ENCODE data around the gene IRF9.

DNA sequence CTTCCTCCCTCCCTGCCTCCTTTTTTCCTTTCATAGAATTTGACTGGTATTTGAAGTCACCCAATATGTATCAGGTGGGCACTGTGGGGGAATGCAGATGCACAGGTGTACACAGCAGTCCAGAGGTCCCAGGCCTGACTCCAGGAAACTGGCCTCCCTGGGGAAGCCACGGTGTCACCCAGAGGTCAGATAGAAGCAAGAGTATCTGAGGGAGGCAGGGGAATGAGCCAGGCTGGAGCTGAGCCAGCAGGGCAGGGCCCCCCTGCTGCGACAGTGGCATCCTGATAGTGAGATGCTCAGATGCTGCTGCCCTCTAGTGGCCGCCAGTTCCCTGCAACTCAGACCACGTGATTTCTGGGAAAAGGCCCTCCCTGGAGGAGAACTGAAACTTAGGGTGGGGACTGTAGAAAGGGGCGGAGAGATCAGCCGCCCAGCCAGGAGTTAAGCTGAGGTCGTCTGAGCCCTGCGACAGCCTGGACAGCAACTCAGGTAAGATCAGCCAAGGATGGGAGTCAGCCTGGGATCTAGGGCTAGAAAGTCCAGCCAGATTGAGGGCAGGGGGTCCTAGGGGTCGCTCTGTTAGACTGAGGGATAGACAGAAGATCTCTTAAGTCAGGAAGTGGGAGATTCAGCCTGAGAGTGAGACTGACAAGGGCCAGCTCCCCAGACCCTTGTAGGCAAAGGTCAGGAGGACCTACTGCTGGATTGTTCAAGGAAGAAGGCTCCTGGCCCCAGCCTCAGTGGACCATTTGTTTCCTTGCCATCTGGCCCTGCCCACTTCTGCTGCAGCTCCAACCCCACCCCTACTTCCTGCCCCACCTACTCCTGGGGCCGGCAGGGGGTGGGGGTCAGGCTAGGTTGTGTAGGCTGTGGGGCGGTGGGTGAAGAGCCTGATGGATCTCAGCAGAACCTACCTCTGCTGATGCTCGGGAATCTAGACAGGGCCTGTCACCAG lies at the start of gene IRF9:
- TF ChIP-seq, protein P1, sequence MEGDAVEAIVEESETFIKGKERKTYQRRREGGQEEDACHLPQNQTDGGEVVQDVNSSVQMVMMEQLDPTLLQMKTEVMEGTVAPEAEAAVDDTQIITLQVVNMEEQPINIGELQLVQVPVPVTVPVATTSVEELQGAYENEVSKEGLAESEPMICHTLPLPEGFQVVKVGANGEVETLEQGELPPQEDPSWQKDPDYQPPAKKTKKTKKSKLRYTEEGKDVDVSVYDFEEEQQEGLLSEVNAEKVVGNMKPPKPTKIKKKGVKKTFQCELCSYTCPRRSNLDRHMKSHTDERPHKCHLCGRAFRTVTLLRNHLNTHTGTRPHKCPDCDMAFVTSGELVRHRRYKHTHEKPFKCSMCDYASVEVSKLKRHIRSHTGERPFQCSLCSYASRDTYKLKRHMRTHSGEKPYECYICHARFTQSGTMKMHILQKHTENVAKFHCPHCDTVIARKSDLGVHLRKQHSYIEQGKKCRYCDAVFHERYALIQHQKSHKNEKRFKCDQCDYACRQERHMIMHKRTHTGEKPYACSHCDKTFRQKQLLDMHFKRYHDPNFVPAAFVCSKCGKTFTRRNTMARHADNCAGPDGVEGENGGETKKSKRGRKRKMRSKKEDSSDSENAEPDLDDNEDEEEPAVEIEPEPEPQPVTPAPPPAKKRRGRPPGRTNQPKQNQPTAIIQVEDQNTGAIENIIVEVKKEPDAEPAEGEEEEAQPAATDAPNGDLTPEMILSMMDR (conservative IDR thresholded peaks at IDR 0.05; ENCODE audit: low read depth in 2 of 2): peak; percentile 92 to 98
- TF ChIP-seq EZH2 (IDR thresholded peaks at IDR 0.05; ENCODE audit: low read depth, unreplicated experiment): no peak
- TF ChIP-seq, protein P2, sequence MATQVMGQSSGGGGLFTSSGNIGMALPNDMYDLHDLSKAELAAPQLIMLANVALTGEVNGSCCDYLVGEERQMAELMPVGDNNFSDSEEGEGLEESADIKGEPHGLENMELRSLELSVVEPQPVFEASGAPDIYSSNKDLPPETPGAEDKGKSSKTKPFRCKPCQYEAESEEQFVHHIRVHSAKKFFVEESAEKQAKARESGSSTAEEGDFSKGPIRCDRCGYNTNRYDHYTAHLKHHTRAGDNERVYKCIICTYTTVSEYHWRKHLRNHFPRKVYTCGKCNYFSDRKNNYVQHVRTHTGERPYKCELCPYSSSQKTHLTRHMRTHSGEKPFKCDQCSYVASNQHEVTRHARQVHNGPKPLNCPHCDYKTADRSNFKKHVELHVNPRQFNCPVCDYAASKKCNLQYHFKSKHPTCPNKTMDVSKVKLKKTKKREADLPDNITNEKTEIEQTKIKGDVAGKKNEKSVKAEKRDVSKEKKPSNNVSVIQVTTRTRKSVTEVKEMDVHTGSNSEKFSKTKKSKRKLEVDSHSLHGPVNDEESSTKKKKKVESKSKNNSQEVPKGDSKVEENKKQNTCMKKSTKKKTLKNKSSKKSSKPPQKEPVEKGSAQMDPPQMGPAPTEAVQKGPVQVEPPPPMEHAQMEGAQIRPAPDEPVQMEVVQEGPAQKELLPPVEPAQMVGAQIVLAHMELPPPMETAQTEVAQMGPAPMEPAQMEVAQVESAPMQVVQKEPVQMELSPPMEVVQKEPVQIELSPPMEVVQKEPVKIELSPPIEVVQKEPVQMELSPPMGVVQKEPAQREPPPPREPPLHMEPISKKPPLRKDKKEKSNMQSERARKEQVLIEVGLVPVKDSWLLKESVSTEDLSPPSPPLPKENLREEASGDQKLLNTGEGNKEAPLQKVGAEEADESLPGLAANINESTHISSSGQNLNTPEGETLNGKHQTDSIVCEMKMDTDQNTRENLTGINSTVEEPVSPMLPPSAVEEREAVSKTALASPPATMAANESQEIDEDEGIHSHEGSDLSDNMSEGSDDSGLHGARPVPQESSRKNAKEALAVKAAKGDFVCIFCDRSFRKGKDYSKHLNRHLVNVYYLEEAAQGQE (IDR thresholded peaks at IDR 0.05; ENCODE audit: unreplicated experiment): peak; percentile 37
- TF ChIP-seq EZH2phosphoT487 (IDR thresholded peaks at IDR 0.05; ENCODE audit: unreplicated experiment): no peak

Measured in GM23338 (cell line).